HG02981 (cell line): ENCODE measurements around the gene AMN.

Experiments used
- ATAC-seq: cut with Tn5 transposase; IDR thresholded peaks from one replicate; pipeline ENCODE4 v1.9.1; 2021; ENCODE audit warnings: mild to moderate bottlenecking, moderate library complexity; ENCODE audit not compliant: unreplicated experiment

Gene AMN

DNA sequence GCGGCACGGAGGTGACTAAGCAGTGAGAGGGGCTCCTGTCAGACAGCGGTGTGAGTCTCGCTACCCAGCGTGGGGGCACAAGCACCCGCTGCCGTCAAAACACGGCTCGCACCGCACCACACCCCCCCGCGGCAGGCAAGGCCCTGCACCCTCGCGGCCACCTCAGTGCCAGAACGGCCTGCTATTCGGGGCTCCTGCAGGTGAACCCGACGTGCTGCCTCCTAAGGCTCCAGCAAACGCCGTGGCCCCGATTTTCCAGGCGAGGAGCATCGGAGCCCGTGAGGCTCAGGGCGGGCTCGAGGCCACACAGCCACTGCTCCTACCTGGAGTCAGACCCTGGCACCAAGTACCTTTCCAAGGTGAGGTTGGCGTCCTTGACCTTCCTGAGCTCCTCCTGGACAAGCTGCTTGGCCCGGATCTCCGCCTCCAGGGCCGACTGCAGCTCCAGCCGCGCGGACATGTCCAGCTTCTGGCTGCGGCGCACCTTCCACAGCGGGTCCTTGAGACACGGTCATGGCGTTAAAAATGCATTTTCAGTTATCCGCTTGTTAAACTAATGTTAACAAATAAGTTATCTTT is 41.8 kb downstream of the AMN start:
- no peak for ATAC-seq

DNA sequence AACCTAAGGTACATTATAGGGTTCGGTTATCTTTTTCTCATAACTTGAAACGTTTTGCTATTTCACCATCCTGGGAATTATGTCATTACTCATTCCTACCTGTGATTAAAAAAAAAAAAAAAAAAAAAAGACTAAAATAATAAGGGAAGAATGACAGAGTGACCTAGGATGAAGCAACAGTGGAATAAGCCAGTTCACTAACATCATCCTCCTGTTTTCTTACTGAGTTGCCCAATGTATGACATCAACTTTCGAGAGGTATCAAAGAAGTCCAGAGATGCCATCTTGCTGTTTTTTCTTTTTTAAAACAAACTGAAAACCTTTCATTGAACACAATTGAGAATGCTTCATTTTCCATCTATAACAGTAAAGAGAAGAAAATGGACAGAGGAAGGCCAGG is 42.8 kb downstream of the AMN start:
- no peak for ATAC-seq

DNA sequence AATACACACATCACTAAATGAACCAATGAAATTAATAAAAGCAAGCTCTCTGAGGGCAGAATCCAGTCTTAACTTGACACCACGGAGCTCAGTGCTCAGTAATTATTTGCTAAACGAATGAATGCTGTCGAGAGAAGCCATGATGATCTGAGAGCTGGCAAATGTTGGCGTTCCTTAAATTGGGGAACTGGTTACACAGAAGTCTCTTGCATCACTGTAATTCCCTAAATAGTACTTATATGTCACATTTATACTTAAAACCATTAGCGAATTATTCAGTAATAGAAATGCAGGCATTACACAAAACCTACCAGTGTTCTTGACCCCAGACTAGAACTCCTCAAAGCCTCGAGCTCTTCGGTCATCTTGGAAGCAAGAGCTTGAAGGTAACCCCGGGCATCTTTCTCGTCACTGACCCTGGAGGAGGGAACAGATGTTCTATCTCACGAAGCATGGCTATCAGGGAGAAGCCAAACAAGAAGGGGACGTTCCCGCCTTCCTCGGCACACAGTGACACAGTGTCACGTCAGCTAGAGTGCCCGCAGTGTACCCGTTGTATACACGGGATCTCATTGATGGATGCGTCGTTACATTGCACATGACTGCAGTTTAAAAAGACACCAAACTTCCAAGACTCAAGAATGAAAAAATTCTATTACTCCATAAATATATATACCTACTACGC is 43.6 kb downstream of the AMN start:
- no peak for ATAC-seq

- ATAC-seq: no peak
Measured at GRCh38 chr14:102966681-102967505, 44.4 kb downstream of the AMN start.

GRCh38 chr14:102967506-102967795 is 45.0 kb downstream of the AMN start:
- ATAC-seq: no peak

DNA sequence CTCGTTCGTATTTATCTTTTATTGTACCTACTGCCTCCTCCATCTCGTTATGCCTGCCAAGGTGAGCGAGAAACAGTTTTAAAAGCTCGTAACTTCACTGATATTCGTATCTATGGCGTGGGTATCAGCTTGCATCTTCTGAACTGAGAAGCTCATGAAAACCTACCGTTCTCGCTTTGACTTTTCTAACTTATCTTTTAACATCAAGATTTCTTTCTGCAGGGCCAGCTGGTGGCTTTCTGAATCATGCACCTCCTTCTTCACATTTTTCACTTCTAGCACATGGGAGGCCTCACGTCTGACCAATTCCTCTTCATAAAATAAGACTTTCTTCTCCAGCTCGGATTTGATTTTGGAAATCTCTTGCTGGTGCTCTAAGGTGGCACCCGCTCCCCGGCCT is 45.8 kb downstream of the AMN start:
- ATAC-seq: no peak

GRCh38 chr14:102969060-102969791 is 46.8 kb downstream of the AMN start:
- ATAC-seq: no peak

GRCh38 chr14:102969901-102970300 is 47.4 kb downstream of the AMN start:
- ATAC-seq: no peak

- no peak for ATAC-seq
Measured at GRCh38 chr14:102970496-102970895, 48.0 kb downstream of the AMN start.

DNA sequence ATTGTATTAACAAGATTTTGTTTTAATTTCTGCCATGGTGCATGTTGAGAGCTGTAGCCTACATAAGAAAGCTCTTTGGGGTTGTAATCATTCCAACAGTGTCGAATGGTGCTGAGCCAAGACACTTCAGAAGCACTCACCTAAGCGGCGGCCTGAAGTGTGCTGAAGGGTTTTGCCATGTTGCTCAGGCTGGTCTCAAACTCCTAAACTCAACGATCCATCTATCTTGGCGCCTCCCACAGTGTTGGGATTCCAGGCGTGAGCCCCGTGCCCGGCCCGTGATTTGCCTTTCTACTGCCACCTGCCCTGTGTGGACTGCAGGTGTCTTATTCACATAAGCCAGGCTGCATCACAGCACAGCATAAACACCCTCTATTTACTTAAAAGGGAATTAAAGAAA is 48.9 kb downstream of the AMN start:
- no peak for ATAC-seq

DNA sequence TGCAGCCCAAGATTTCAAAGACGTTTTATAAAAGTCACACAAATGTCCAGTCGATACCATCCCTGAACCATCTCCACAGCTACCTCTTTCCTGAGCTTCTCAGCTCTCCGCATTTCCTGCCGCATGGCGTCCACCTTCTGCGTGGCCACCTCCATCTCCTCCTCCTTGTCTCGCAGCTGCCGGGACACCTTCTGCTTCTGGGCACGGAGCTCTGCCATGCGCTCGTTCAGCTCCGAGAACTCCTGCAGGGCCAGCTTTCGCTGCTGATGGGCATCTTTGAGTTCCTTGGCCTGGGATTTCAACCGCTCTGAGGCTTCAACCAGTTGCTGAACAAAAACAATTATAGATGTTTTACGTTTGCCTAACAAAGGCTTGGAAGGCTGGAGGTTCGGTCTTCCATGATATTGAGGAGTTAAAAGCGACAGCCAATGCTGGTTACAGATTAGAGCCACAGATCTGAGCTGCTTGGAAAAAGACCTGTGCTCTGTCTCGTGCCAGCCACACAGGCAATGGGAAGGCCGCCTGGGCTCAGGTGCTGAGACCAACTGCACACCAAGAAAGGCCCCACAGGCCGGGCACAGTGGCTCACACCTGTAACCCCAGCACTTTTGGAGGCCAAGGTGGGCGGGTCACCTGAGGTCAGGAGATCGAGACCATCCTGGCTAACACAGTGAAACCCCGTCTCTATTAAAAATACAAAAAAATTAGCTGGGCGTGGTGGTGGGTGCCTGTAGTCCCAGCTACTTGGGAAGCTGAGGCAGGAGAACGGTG is 49.6 kb downstream of the AMN start:
- ATAC-seq: no peak

DNA sequence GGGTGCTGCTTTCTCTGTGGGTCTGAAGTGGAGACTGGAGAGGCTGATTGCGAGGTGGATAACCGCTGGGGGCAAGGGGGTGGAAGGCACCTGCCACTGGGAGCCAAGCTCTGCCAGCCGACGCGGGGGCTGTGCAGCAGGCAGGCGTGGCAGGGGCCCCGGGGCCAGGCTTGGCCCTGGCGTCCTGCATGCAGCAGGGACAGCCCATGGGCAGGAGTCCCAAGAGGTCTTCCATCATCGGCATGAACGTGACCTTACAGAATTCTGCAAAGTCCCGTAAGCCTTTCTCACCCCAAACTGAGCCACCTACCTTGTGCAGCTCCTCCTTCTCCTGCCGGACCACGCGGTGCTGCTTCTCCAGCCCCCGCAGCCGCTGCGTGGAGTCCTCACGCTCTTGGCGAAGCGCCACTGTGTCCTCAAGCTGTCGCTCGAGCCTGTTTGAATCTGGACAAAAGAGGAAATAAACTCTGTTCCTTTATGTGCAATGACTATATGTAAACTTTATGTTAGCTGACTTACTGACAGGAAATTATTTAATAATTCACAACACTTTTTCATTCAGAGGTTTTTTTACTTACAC is 51.3 kb downstream of the AMN start:
- no peak for ATAC-seq

- no peak for ATAC-seq
Measured at GRCh38 chr14:102975662-102976061, 53.2 kb downstream of the AMN start.

- no peak for ATAC-seq
Measured at GRCh38 chr14:102977475-102977874, 55.0 kb downstream of the AMN start.

DNA sequence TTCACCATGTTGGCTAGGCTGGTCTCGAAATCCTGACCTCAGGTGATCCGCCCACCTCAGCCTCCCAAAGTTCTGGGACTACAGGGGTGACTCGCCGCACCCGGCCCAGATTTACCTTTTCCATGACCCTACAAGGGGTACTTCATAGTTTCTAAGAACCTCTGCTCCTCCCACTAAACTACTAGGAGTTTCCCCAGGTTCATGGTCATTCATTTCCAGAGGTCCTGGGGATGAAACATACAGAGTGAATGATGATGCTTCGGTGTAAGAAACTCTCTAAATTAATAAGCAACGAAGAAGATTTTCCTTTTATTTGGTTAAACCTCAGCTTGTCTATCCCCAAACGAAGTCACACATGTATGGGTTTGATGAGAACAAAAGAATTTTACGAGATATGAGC is 56.9 kb downstream of the AMN start:
- no peak for ATAC-seq

DNA sequence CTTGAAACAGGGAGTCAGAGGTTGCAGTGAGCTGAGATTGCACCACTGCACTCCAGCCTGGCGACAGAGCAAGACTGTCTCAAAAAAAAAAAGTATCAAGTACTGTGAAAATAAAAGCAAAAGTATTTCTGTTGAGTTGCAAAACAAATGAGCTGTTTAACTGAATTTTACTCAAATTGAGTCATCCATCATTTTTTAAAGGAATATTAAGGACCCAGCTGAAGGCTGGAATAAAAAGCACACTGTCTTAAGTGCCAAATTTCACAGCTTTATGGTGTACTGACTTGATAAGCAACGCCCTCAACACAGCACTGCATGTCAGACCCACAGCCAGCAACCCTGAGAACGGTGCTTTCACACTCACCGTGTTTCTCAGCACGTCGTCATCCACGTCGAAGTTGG is 57.9 kb downstream of the AMN start:
- no peak for ATAC-seq
